RWPE1 (cell line): ENCODE results near the gene SDE2.
A peak's percentile ranks its signal among the peaks of the same experiment; 100 is the strongest.
"Not testable (repeated sequence)": the region's sequence is repeated elsewhere in the genome, so short reads cannot be mapped to it uniquely, and the experiment has no call there.

Experiments
- CTCF ChIA-PET: fragments of 350-600 bp; sonication (Branson Sonifier 250); formaldehyde crosslinking; extraction: SDS; loops from one replicate; lab custom pipeline; 2021; lab: Yijun Ruan, JAX
- POLR2A ChIA-PET: fragments of 400-600 bp; formaldehyde crosslinking; extraction: SDS; loops from one replicate; lab custom pipeline; 2020; ENCODE audit warnings: antibody characterized with exemption; ENCODE audit not compliant: low non-redundant PET; lab: Yijun Ruan, JAX
- DNase-seq: peaks from one replicate; pipeline ENCODE4 v3.0.0; 2012; ENCODE audit warnings: low spot score
- H3K27ac ChIP-seq: fragments of 450-650 bp; 2 replicates; pipeline ENCODE4 v1.5.1; 2017
- TF ChIP-seq, protein P1 (sequence below): fragments of 450-650 bp; conservative IDR thresholded peaks from 2 replicates; pipeline ENCODE4 v1.5.1; 2017; ENCODE audit warnings: low read depth, mild to moderate bottlenecking

Gene SDE2

GRCh38 chr1:225937048-225937968 lies 61.8 kb downstream of the SDE2 start:
- ChIA-PET CTCF (interaction anchor here (1.2 to 1.4 kb wide), 2 partner anchors 26 to 60 kb away, joined by 5 read pairs; no protein-coding TSS in a partner anchor), POLR2A (interaction anchor here (0.5 to 1.2 kb wide), 2 partner anchors 54 to 62 kb away, joined by 4 to 6 read pairs; partner anchors contain the start of gene SDE2)
- TF ChIP-seq, protein P1, sequence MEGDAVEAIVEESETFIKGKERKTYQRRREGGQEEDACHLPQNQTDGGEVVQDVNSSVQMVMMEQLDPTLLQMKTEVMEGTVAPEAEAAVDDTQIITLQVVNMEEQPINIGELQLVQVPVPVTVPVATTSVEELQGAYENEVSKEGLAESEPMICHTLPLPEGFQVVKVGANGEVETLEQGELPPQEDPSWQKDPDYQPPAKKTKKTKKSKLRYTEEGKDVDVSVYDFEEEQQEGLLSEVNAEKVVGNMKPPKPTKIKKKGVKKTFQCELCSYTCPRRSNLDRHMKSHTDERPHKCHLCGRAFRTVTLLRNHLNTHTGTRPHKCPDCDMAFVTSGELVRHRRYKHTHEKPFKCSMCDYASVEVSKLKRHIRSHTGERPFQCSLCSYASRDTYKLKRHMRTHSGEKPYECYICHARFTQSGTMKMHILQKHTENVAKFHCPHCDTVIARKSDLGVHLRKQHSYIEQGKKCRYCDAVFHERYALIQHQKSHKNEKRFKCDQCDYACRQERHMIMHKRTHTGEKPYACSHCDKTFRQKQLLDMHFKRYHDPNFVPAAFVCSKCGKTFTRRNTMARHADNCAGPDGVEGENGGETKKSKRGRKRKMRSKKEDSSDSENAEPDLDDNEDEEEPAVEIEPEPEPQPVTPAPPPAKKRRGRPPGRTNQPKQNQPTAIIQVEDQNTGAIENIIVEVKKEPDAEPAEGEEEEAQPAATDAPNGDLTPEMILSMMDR, result no peak
- DNase-seq, result no peak
- H3K27ac ChIP-seq, result no peak overlapping the region

GRCh38 chr1:225936523-225936922 lies 62.6 kb downstream of the SDE2 start:
- ChIA-PET CTCF (interaction anchor here (0.5 kb wide), 1 partner anchor 133 kb away, joined by 3 read pairs; no protein-coding TSS in a partner anchor), POLR2A (interaction anchor here (0.5 to 1.2 kb wide), 2 partner anchors 53 to 63 kb away, joined by 4 to 6 read pairs; partner anchors contain the start of gene SDE2)
- no peak overlapping the region for H3K27ac ChIP-seq
- DNase-seq, result no peak
- TF ChIP-seq, protein P1, result no peak

DNA sequence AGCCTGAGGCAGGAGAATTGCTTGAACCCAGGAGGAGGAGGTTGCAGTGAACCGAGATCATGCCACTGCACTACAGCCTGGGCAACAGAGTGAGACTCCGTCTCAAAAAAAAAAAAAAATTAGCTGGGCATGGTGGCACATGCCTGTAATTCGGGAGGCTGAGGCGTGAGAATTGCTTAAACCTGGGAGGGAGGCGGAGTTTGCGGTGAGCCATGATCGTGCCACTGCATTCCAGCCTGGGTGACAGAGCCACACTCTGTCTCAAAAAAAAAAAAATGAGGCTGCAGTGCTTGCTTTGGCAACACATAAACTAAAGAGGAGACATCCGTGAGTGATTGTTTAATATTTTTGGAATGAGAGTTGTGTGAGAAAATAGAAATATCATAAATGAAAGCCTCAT lies 63.1 kb downstream of the SDE2 start:
- DNase-seq, result not testable (repeated sequence)
- ChIA-PET CTCF (interaction anchor here (0.5 to 0.7 kb wide), 2 partner anchors 14 to 134 kb away, joined by 3 to 4 read pairs; no protein-coding TSS in a partner anchor), POLR2A (interaction anchor here (1.2 kb wide), 1 partner anchor 63 kb away, joined by 6 read pairs; the partner anchor contains the start of gene SDE2)
- H3K27ac ChIP-seq, result peak overlapping the region; percentile 24

DNA sequence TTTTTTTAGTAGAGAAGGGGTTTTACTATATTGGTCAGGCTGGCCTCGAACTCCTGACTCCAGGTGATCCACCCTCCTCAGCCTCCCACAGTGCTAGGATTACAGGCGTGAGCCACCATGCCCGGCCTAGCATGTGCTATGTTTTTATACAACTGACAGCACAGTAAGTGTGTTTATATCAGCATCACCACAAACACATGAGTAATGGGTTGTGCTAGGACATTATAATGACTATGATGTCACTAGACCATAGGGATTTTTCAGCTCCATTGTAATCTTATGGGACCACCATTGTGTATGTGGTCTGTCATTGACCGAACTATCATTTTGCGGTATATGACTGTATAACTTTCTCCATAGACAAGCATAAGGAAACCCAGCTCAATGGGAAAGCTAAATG lies 64.4 kb downstream of the SDE2 start:
- ChIA-PET POLR2A (no interaction called here), CTCF (no interaction called here)
- DNase-seq, result no peak
- no peak overlapping the region for H3K27ac ChIP-seq
- TF ChIP-seq, protein P1, result no peak

DNA sequence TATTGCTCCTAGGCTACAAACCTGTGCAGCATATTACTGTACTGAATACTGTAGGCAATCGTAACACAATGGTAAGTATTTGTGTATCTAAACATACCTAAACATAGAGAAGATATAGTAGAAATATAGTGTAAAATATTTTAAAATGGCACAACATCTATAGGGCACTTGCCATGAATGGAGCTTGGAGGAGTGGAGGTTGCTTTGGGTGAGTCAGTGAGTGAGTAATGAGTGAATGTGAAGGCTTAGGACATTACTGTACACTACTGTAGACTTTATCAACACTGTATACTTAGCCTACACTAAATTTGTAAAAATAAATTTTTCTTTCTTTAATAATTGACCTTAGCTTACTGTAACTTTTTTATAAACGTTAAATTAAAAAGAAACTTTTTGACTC lies 66.1 kb downstream of the SDE2 start:
- TF ChIP-seq, protein P1, result no peak
- no peak overlapping the region for H3K27ac ChIP-seq
- DNase-seq, result no peak
- ChIA-PET CTCF (interaction anchor here (0.6 to 1.7 kb wide), 2 partner anchors 54 to 161 kb away, joined by 3 to 9 read pairs; no protein-coding TSS in a partner anchor), POLR2A (no interaction called here)
